Measurements from ENCODE around the gene APOBEC3H. TPM values are rescaled to one million over a fixed set of nuclear protein-coding genes. Genes with fewer than 3 reads are reported as not detected.
"Not testable (repeated sequence)": the region's sequence is repeated elsewhere in the genome, so short reads cannot be mapped to it uniquely, and the experiment has no call there.

Gene APOBEC3H
- total RNA-seq, 1 experiment from 2014 or later: 2.5 TPM

DNA sequence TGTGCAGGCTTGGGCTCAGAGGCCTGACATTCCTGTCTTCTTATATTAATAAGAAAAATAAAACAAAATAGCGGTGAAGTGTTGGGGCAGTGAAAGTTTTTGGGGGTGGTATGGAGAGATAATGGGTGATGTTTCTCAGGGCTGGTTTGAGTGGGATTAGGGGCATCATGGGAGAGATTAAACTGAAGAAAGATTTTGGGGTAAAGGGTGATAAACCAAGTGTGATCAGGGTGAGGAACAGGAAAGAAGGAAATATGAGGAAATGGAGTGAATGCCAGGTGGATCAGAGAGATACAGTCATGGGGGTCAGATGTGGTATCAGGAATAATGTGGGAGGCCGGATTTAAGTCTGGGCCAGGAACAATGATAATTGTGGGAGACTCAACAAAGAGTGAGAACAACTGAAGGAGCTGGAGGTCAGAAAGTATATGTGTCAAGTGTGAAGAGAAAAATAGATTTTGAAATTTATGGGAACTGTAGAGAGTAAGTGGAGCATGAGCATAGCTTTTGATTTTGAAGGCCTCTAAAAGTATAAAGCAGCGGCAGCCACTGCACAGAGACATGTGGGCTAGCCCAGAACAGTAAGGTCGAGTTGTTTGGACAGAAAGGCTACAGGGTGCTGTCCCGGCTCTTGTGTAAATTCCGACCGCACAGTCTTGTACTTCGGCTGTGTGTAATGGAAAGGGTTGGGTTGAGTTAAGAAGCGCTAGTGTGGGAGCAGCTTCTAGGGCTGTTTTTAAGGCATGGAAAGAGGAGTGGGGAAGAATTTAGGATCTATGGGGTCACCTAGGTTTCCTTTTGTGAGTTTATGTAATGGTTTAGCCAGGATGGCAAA, 30.4 kb upstream of the APOBEC3H start:
- H3K4me1 ChIP-seq (replicated peaks; ENCODE audit: insufficient read depth): peaks cover 88% of the 10 kb centered on the region
- BruUV-seq (replicated peaks); H2AFZ ChIP-seq; H3K9me3 ChIP-seq (ENCODE audit: insufficient read depth, low read depth); H4K20me1 ChIP-seq (ENCODE audit: insufficient read depth); H3K36me3 ChIP-seq (ENCODE audit: low read depth); H3K79me2 ChIP-seq (ENCODE audit: low read depth); POLR2A ChIA-PET (ENCODE audit: unreplicated experiment); H3K27me3 ChIP-seq (ENCODE audit: insufficient read depth, low read depth); H3K9me2 ChIP-seq (ENCODE audit: insufficient read depth): not testable (repeated sequence)
- H3K4me3 ChIP-seq: peak overlapping the region; percentile 29; the same call in 1 of the 2 replicates
- CTCF ChIA-PET: interaction anchor here (0.7 kb wide), 1 partner anchor 48 kb away, joined by 6 read pairs; no protein-coding TSS in a partner anchor
- H3K4me2 ChIP-seq: peak overlapping the region; percentile 89
- peak in 1 of 2 experiments; percentile 93 for DNase-seq
- intact Hi-C loops (cut with micrococcal nuclease; ENCODE audit: unreplicated experiment): loop anchor here (2.0 to 5.0 kb wide), 3 partner anchors 14 to 46 kb away; no protein-coding TSS in a partner anchor
- H3K27ac ChIP-seq: peak overlapping the region; percentile 99
- H3F3A ChIP-seq (ENCODE audit: insufficient read depth, low read depth): peaks cover 70% of the 10 kb centered on the region
- TF ChIP-seq, protein P1, sequence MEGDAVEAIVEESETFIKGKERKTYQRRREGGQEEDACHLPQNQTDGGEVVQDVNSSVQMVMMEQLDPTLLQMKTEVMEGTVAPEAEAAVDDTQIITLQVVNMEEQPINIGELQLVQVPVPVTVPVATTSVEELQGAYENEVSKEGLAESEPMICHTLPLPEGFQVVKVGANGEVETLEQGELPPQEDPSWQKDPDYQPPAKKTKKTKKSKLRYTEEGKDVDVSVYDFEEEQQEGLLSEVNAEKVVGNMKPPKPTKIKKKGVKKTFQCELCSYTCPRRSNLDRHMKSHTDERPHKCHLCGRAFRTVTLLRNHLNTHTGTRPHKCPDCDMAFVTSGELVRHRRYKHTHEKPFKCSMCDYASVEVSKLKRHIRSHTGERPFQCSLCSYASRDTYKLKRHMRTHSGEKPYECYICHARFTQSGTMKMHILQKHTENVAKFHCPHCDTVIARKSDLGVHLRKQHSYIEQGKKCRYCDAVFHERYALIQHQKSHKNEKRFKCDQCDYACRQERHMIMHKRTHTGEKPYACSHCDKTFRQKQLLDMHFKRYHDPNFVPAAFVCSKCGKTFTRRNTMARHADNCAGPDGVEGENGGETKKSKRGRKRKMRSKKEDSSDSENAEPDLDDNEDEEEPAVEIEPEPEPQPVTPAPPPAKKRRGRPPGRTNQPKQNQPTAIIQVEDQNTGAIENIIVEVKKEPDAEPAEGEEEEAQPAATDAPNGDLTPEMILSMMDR (conservative IDR thresholded peaks at IDR 0.05): 0 out of 2 replicates have a peak, but pooled peaks have one; percentile 18

DNA sequence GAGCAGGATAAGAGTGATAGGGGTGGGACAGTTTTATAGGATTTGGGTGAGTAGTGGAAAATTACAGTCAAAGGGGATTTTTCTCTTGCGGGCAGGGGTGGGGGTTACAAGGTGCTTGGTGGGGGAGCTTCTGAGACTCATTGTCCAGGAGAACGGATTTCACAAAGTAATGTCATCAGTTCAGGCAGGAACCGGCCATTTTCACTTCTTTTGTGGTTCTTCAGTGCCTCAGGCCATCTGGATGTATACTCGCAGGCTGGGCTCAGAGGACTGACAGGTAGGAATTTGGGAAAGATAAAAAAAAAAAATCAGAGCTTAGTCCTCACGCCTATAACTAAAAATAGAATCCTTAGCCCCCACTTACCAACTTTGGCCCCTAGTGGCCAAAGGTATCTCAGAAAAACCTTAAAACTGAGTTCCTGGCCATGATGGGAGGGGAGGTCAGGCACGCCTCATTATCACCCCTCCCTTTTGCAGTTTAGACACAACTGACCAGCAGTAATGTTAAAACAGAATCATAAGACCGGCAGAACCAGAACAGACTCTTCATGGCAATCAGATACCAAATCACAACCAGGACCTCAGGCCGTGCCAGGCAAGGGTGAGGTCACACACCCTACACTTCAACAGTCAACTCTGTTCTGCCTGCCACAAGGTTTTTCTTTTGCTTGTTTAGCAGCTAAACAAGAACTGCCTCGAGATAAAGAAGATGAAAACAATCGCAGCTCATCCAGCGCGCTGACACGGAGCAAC, 28.8 kb upstream of the APOBEC3H start:
- Histone ChIP-seq H3K27ac (peak overlapping the region; percentile 99), H3K79me2 (ENCODE audit: low read depth) (0 out of 2 replicates have a peak, but pooled peaks cover 5% of the 10 kb centered on the region), H4K20me1 (ENCODE audit: insufficient read depth) (no peaks in the 10 kb centered on the region), H3K4me3 (peak overlapping the region; percentile 29; the same call in 1 of the 2 replicates), H2AFZ (no peak overlapping the region), H3K36me3 (ENCODE audit: low read depth) (no peaks in the 10 kb centered on the region), H3K9me3 (ENCODE audit: insufficient read depth, low read depth) (no peaks in the 10 kb centered on the region), H3K4me1 (replicated peaks; ENCODE audit: insufficient read depth) (peaks cover 84% of the 10 kb centered on the region), H3K27me3 (ENCODE audit: insufficient read depth, low read depth) (no peaks in the 10 kb centered on the region), H3K4me2 (peak overlapping the region; percentile 89), H3K9me2 (ENCODE audit: insufficient read depth) (no peaks in the 10 kb centered on the region), H3F3A (ENCODE audit: insufficient read depth, low read depth) (peaks cover 70% of the 10 kb centered on the region)
- CTCF ChIA-PET: interaction anchor here (1.5 kb wide), 1 partner anchor 299 kb away, joined by 3 read pairs; no protein-coding TSS in a partner anchor
- DNase-seq: peak; percentile 55 to 97
- no peak for TF ChIP-seq EZH2 (IDR thresholded peaks at IDR 0.05; ENCODE audit: low read depth)
- TF ChIP-seq, protein P1 (conservative IDR thresholded peaks at IDR 0.05): peak; percentile 65
- intact Hi-C loops (cut with micrococcal nuclease; ENCODE audit: unreplicated experiment): loop anchor here (5.0 kb wide), 1 partner anchor 44 kb away; no protein-coding TSS in a partner anchor
- POLR2A ChIA-PET (ENCODE audit: unreplicated experiment): interaction anchor here (0.6 to 0.7 kb wide), 7 partner anchors 15 to 331 kb away, joined by 4 to 40 read pairs (median 6); partner anchors contain the start of gene TAB1
- no TSS peak for BruUV-seq (replicated peaks)

GRCh38 chr22:39070186-39070585, 26.9 kb upstream of the APOBEC3H start:
- Histone ChIP-seq H3K9me3 (ENCODE audit: insufficient read depth, low read depth) (no peaks in the 10 kb centered on the region), H3K4me2 (peak overlapping the region; percentile 89), H3K4me3 (no peak overlapping the region), H4K20me1 (ENCODE audit: insufficient read depth) (no peaks in the 10 kb centered on the region), H3F3A (ENCODE audit: insufficient read depth, low read depth) (peaks cover 56% of the 10 kb centered on the region), H2AFZ (no peak overlapping the region), H3K27ac (peak overlapping the region; percentile 99), H3K36me3 (ENCODE audit: low read depth) (no peaks in the 10 kb centered on the region), H3K4me1 (replicated peaks; ENCODE audit: insufficient read depth) (peaks cover 69% of the 10 kb centered on the region), H3K79me2 (ENCODE audit: low read depth) (0 out of 2 replicates have a peak, but pooled peaks cover 5% of the 10 kb centered on the region), H3K9me2 (ENCODE audit: insufficient read depth) (no peaks in the 10 kb centered on the region), H3K27me3 (ENCODE audit: insufficient read depth, low read depth) (no peaks in the 10 kb centered on the region)
- no peak for TF ChIP-seq EZH2 (IDR thresholded peaks at IDR 0.05; ENCODE audit: low read depth)
- TF ChIP-seq, protein P1 (conservative IDR thresholded peaks at IDR 0.05): no peak
- intact Hi-C loops (cut with micrococcal nuclease; ENCODE audit: unreplicated experiment): no loop called here
- ChIA-PET CTCF (no interaction called here), POLR2A (ENCODE audit: unreplicated experiment) (no interaction called here)
- no peak for DNase-seq
- BruUV-seq (replicated peaks): no TSS peak

- H3K4me3 ChIP-seq; H4K20me1 ChIP-seq (ENCODE audit: insufficient read depth); H3K27ac ChIP-seq; H3K27me3 ChIP-seq (ENCODE audit: insufficient read depth, low read depth); H3K4me2 ChIP-seq; BruUV-seq (replicated peaks); H3K36me3 ChIP-seq (ENCODE audit: low read depth); POLR2A ChIA-PET (ENCODE audit: unreplicated experiment); H3K9me3 ChIP-seq (ENCODE audit: insufficient read depth, low read depth); DNase-seq; intact Hi-C loops (cut with micrococcal nuclease; ENCODE audit: unreplicated experiment); H2AFZ ChIP-seq; H3K79me2 ChIP-seq (ENCODE audit: low read depth); H3K9me2 ChIP-seq (ENCODE audit: insufficient read depth): not testable (repeated sequence)
- CTCF ChIA-PET: interaction anchor here (0.7 kb wide), 1 partner anchor 355 kb away, joined by 13 read pairs; no protein-coding TSS in a partner anchor
- Histone ChIP-seq H3F3A (ENCODE audit: insufficient read depth, low read depth) (peaks cover 32% of the 10 kb centered on the region), H3K4me1 (replicated peaks; ENCODE audit: insufficient read depth) (peaks cover 46% of the 10 kb centered on the region)
These were observed 24.5 kb upstream of the APOBEC3H start for GRCh38 chr22:39072581-39072981.
